HS-5 (cell line): ENCODE data around the gene EFNB2.

Experiments
- DNase-seq: peaks from one replicate; pipeline ENCODE4 v3.0.0-alpha.2; 2012; ENCODE audit warnings: low read depth

Gene EFNB2

GRCh38 chr13:106550570-106551135 is 15.2 kb upstream of the EFNB2 start:
- DNase-seq = no peak

- no peak for DNase-seq
These were observed 12.7 kb upstream of the EFNB2 start for GRCh38 chr13:106548064-106548696.

- no peak for DNase-seq
These were observed 6.4 kb upstream of the EFNB2 start for GRCh38 chr13:106541826-106542225.

GRCh38 chr13:106540613-106541012 is 5.2 kb upstream of the EFNB2 start:
- no peak for DNase-seq

GRCh38 chr13:106537521-106537920 is 2.1 kb upstream of the EFNB2 start:
- DNase-seq = no peak

GRCh38 chr13:106536244-106537034 is 977 bp upstream of the EFNB2 start:
- DNase-seq = no peak

GRCh38 chr13:106534639-106535551 is 567 bp downstream of the EFNB2 start:
- DNase-seq = no peak

- DNase-seq = peak; percentile 22
These were observed 1.4 kb downstream of the EFNB2 start for GRCh38 chr13:106533943-106534638.

GRCh38 chr13:106533101-106533942 is 2.1 kb downstream of the EFNB2 start:
- DNase-seq = peak; percentile 24

GRCh38 chr13:106532111-106532929 is 3.1 kb downstream of the EFNB2 start:
- DNase-seq = no peak

GRCh38 chr13:106530980-106531481 is 4.4 kb downstream of the EFNB2 start:
- DNase-seq = no peak

- no peak for DNase-seq
These were observed 5.2 kb downstream of the EFNB2 start for GRCh38 chr13:106530171-106530851.

GRCh38 chr13:106529415-106530170 is 5.9 kb downstream of the EFNB2 start:
- no peak for DNase-seq

- DNase-seq = no peak
These were observed 6.6 kb downstream of the EFNB2 start for GRCh38 chr13:106528718-106529414.

- DNase-seq = no peak
These were observed 7.6 kb downstream of the EFNB2 start for GRCh38 chr13:106527826-106528225.

- DNase-seq = no peak
These were observed 8.0 kb downstream of the EFNB2 start for GRCh38 chr13:106527445-106527801.

GRCh38 chr13:106526738-106527444 is 8.6 kb downstream of the EFNB2 start:
- DNase-seq = no peak
